HCT116 (cell line): ENCODE measurements around the gene TIPARP. TPM values are rescaled to one million over a fixed set of nuclear protein-coding genes. Genes with fewer than 3 reads are reported as not detected.

Experiments
- ATAC-seq: fragments of 200-7000 bp; cut with Tn5 transposase; 2 replicates; pipeline ENCODE4 v1.9.1; 2020; ENCODE audit warnings: mild to moderate bottlenecking, moderate library complexity
- BruUV-seq: library from RNA; stranded (reverse); fragments of 400-500 nt; replicated peaks from 2 replicates; lab custom pipeline; 2021; lab: Mats Ljungman, UMichigan
- CTCF ChIA-PET: fragments of 300-600 bp; sonication (Branson Sonifier 250); formaldehyde crosslinking; loops from one replicate; lab custom pipeline; 2021; ENCODE audit warnings: antibody characterized with exemption; lab: Charles Lee
- POLR2A ChIA-PET: fragments of 300-600, 350-600 bp; sonication (Branson Sonifier 250); formaldehyde crosslinking; loops from one replicate; lab custom pipeline; 2021; ENCODE audit warnings: antibody characterized with exemption; lab: Charles Lee
- RAD21 ChIA-PET, 2 experiments: fragments of 300-600 bp; sonication (Branson Sonifier 250); formaldehyde crosslinking; loops; one replicate each; lab custom pipeline; 2023; ENCODE audit warnings: low total read pairs in 2 of 2; ENCODE audit not compliant: uncharacterized antibody in 2 of 2, unreplicated experiment in 2 of 2, low non-redundant PET in 1 of 2; lab: Charles Lee
- DNase-seq: peaks from one replicate; pipeline ENCODE4 v3.0.0-alpha.2; 2010; ENCODE audit warnings: low read depth, low spot score
- H2AFZ ChIP-seq: fragments of 200-600 bp; shearing (Covaris generic), sonication (generic); 2 replicates; pipeline ENCODE4 v1.6.1; 2017; ENCODE audit warnings: low read depth, mixed run types, mixed read lengths, antibody characterized with exemption, low read length; ENCODE audit not compliant: poor library complexity, severe bottlenecking
- H3K27ac ChIP-seq: 2 replicates; pipeline ENCODE4 v1.5.1; 2012; ENCODE audit warnings: low read depth, low read length
- H3K27me3 ChIP-seq: fragments of 200-600 bp; sonication (generic); 2 replicates; pipeline ENCODE4 v1.6.1; 2016; ENCODE audit warnings: mixed run types, low read length, mixed read lengths; ENCODE audit not compliant: insufficient read depth
- H3K36me3 ChIP-seq, 2 experiments: fragments of 200-500 bp in 1 of 2; fragments of 200-600 bp in 1 of 2; sonication (Bioruptor generic) in 1 of 2; sonication (generic) in 1 of 2; 2 replicates each; pipeline versions ENCODE4 v1.5.1 to v1.6.1; 2014 to 2016; ENCODE audit warnings: low read length in 2 of 2, inconsistent platforms in 1 of 2, mixed read lengths in 1 of 2, mixed run types in 1 of 2; ENCODE audit not compliant: insufficient read depth in 2 of 2, control insufficient read depth in 1 of 2
- H3K4me1 ChIP-seq, 2 experiments: fragments of 200-600 bp in 1 of 2; sonication (generic) in 1 of 2; 2 replicates each; pipeline versions ENCODE4 v1.5.1 to v1.6.1; 2012 to 2017; ENCODE audit warnings: low read length in 2 of 2, inconsistent platforms in 1 of 2, mild to moderate bottlenecking in 1 of 2, mixed read lengths in 1 of 2, mixed run types in 1 of 2, moderate library complexity in 1 of 2; ENCODE audit not compliant: insufficient read depth in 2 of 2, control insufficient read depth in 1 of 2
- H3K4me2 ChIP-seq: fragments of 200-600 bp; sonication (generic); 2 replicates; pipeline ENCODE4 v1.6.1; 2017; ENCODE audit warnings: mixed run types, low read length, mixed read lengths
- H3K4me3 ChIP-seq, 2 experiments: fragments of 200-600 bp in 1 of 2; sonication (generic) in 1 of 2; replicated peaks in 1 of 2; 2 replicates each; pipeline ENCODE4 v1.5.1; 2011 to 2016; ENCODE audit warnings: low read length in 2 of 2, control low read depth in 1 of 2, low read depth in 1 of 2, mild to moderate bottlenecking in 1 of 2, mixed read lengths in 1 of 2, mixed run types in 1 of 2
- H3K79me2 ChIP-seq: fragments of 200-600 bp; sonication (generic); 2 replicates; pipeline ENCODE4 v1.6.1; 2017; ENCODE audit warnings: mild to moderate bottlenecking, mixed run types, low read length, moderate library complexity, mixed read lengths; ENCODE audit not compliant: insufficient read depth
- H3K9ac ChIP-seq: fragments of 200-600 bp; sonication (generic); 2 replicates; pipeline ENCODE4 v1.6.1; 2016; ENCODE audit warnings: low read length, mixed read lengths
- H3K9me2 ChIP-seq: fragments of 200-600 bp; sonication (generic), shearing (Covaris generic); 2 replicates; pipeline ENCODE4 v1.6.1; 2017; ENCODE audit warnings: mixed run types, mild to moderate bottlenecking, moderate library complexity; ENCODE audit not compliant: insufficient read depth
- H3K9me3 ChIP-seq, 2 experiments: fragments of 200-500 bp in 1 of 2; fragments of 200-600 bp in 1 of 2; sonication (Bioruptor generic) in 1 of 2; sonication (generic) in 1 of 2; 2 replicates each; pipeline ENCODE4 v1.6.1; 2014 to 2017; ENCODE audit warnings: low read length in 2 of 2, mixed read lengths in 2 of 2, inconsistent platforms in 1 of 2, low read depth in 1 of 2, mild to moderate bottlenecking in 1 of 2, mixed run types in 1 of 2, moderate library complexity in 1 of 2; ENCODE audit not compliant: control insufficient read depth in 1 of 2, insufficient read depth in 1 of 2
- H4K20me1 ChIP-seq: fragments of 200-600 bp; sonication (generic), shearing (Covaris generic); 2 replicates; pipeline ENCODE4 v1.6.1; 2017; ENCODE audit warnings: mixed run types, mild to moderate bottlenecking, moderate library complexity; ENCODE audit not compliant: insufficient read depth
- CEBPB ChIP-seq: IDR thresholded peaks from 2 replicates; pipeline ENCODE4 v1.6.1; 2012; ENCODE audit warnings: low read depth
- CTCF ChIP-seq, 3 experiments: fragments of 200-600 bp in 1 of 3; sonication (generic) in 1 of 3; IDR thresholded peaks in 2 of 3; conservative IDR thresholded peaks in 1 of 3; 2 replicates each; pipeline ENCODE4 v1.5.1; 2012 to 2017; ENCODE audit warnings: low read depth in 2 of 3, low read length in 2 of 3, antibody characterized with exemption in 1 of 3, borderline replicate concordance in 1 of 3, control low read depth in 1 of 3, mild to moderate bottlenecking in 1 of 3, mixed read lengths in 1 of 3, mixed run types in 1 of 3, moderate library complexity in 1 of 3; ENCODE audit not compliant: insufficient read depth in 1 of 3
- EGR1 ChIP-seq: IDR thresholded peaks from 2 replicates; pipeline ENCODE4 v1.6.1; 2012; ENCODE audit warnings: low read depth
- ELF1 ChIP-seq: IDR thresholded peaks from 2 replicates; pipeline ENCODE4 v1.6.1; 2012; ENCODE audit warnings: low read depth, borderline replicate concordance
- EZH2 ChIP-seq: fragments of 200-600 bp; sonication (generic); IDR thresholded peaks from 2 replicates; pipeline ENCODE4 v1.6.1; 2017; ENCODE audit warnings: antibody characterized with exemption, mixed run types
- EZH2phosphoT487 ChIP-seq: fragments of 200-600 bp; IDR thresholded peaks from 2 replicates; pipeline ENCODE4 v1.6.1; 2018; ENCODE audit warnings: antibody characterized with exemption, borderline replicate concordance
- FOSL1 ChIP-seq: IDR thresholded peaks from 2 replicates; pipeline ENCODE4 v1.6.1; 2012; ENCODE audit warnings: low read depth
- POLR2A ChIP-seq: IDR thresholded peaks from 2 replicates; pipeline ENCODE4 v1.7.0; 2011; ENCODE audit warnings: borderline replicate concordance; ENCODE audit not compliant: insufficient read depth, insufficient read length; ENCODE audit errors: extremely low read depth
- RAD21 ChIP-seq: IDR thresholded peaks from 2 replicates; pipeline ENCODE4 v1.6.1; 2012; ENCODE audit warnings: low read depth, mild to moderate bottlenecking
- SIN3A ChIP-seq: IDR thresholded peaks from 2 replicates; pipeline ENCODE4 v1.6.1; 2012; ENCODE audit warnings: low read depth
- SP1 ChIP-seq: IDR thresholded peaks from 2 replicates; pipeline ENCODE4 v1.6.1; 2012; ENCODE audit warnings: low read depth
- TCF7L2 ChIP-seq: IDR thresholded peaks from 2 replicates; pipeline ENCODE4 v1.7.0; 2011; ENCODE audit warnings: borderline replicate concordance, inconsistent platforms; ENCODE audit not compliant: insufficient read depth, insufficient read length; ENCODE audit errors: extremely low read depth
- ZFX ChIP-seq: fragments of 450-650 bp; IDR thresholded peaks from 2 replicates; pipeline ENCODE4 v1.6.1; 2017
- ZNF274 ChIP-seq: fragments of 200-500 bp; sonication (Bioruptor generic); IDR thresholded peaks from 2 replicates; pipeline ENCODE4 v1.6.1; 2014; ENCODE audit warnings: mild to moderate bottlenecking, low read depth, low read length, inconsistent platforms
- intact Hi-C: fragments of 100-400 bp; cut with micrococcal nuclease; formaldehyde crosslinking; loops from 2 replicates; pipeline ENCODE4 v1.10.0; 2022
- total RNA-seq: library from RNA; stranded (reverse); gene quantifications from one replicate; pipeline ENCODE4 v1.2.1, GENCODE V29; 2021; ENCODE audit not compliant: unreplicated experiment
- TF ChIP-seq, protein P1 (sequence below): IDR thresholded peaks from 2 replicates; pipeline ENCODE4 v1.6.1; 2012
- TF ChIP-seq, protein P2 (sequence below): IDR thresholded peaks from 2 replicates; pipeline ENCODE4 v1.6.1; 2011; ENCODE audit warnings: mild to moderate bottlenecking, low read length, moderate library complexity; ENCODE audit not compliant: insufficient replicate concordance; ENCODE audit errors: extremely low read depth

The TIPARP gene
- total RNA-seq, 1 experiment from 2014 or later = 51.3 TPM

DNA sequence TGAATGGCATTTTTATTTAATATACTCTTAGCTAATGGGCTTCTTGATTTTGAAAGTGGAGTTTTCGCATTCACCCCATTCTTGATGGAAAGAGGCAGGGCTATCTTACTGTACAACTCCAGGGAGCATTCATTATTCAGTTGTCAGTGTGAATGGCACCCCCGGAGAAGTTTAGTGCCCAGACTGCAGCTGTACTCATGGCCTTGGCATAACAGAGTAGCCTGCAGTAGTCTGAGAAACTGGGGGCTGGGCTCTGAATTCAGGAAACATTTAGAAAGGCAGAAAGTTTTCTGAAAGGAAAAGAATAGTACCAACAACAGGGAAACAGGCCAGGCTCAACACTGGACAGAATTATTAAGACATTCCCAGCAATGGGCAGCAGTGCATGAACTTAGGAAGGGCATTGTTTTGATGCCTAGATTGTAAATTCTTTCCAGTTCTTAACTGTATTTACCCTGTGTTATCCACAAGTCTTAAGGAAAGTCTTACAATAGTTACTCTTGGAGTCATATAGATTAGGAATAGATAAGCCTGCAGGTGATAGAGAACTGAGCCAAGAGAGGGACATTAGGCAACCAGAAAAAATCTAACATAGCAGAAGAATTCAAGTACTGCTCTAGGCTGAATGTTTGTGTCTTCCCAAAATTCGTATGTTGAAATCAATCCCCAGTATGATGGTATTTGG lies 44.4 kb downstream of the TIPARP start (continued):
- TF ChIP-seq CTCF (IDR thresholded peaks at IDR 0.05 in 2 of 3, conservative IDR thresholded peaks at IDR 0.05 in 1 of 3; ENCODE audit: borderline replicate concordance in 1 of 3, insufficient read depth in 1 of 3, low read depth in 2 of 3, low read length in 2 of 3) (no peak), ZFX (no peak), EZH2 (no peak), SIN3A (no peak), ZNF274 (no peak)

DNA sequence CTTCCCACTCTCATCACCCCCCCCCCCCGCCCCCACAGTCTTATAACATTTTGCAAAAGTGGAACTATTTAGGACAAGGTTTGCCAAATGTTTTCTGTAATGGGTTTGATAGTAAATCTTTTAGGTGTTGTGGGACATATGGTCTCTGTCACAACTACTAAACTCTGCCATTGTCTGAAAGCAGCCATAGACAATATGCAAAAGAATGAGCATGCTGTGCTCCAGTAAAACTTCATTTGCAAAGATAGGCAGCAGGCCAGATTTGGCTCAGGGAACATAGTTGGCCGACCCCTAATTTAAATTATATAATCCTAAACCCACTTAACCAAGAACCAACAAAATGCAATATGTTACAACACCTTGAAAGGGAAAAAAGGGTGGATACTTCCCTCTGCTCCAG lies 46.4 kb downstream of the TIPARP start:
- no peaks in the 10 kb centered on the region; a peak in 1 of 4 replicates for H3K36me3 ChIP-seq
- no TSS peak for BruUV-seq
- CTCF ChIA-PET = no interaction called here
- no peak overlapping the region for H3K4me2 ChIP-seq
- H2AFZ ChIP-seq = no peak overlapping the region
- DNase-seq (no peak), ATAC-seq (no peak)
- H3K27me3 ChIP-seq = no peaks in the 10 kb centered on the region
- no peak overlapping the region for H3K4me3 ChIP-seq
- no peaks in the 10 kb centered on the region for H3K79me2 ChIP-seq
- H3K9me2 ChIP-seq = no peaks in the 10 kb centered on the region
- H3K4me1 ChIP-seq = 0 out of 4 replicates have a peak, but pooled peaks cover 0 to 6% of the 10 kb centered on the region in 2 experiments
- RAD21 ChIA-PET = no interaction called here
- H4K20me1 ChIP-seq = no peaks in the 10 kb centered on the region
- H3K27ac ChIP-seq = no peak overlapping the region
- intact Hi-C loops = no loop called here
- H3K9ac ChIP-seq = no peak overlapping the region
- POLR2A ChIA-PET = no interaction called here
- H3K9me3 ChIP-seq = no peaks in the 10 kb centered on the region
- TF ChIP-seq CTCF (IDR thresholded peaks at IDR 0.05 in 2 of 3, conservative IDR thresholded peaks at IDR 0.05 in 1 of 3; ENCODE audit: borderline replicate concordance in 1 of 3, insufficient read depth in 1 of 3, low read depth in 2 of 3, low read length in 2 of 3) (no peak), EZH2phosphoT487 (no peak), CEBPB (no peak), RAD21 (no peak), FOSL1 (no peak), SP1 (no peak), EGR1 (no peak), ELF1 (no peak), POLR2A (no peak), TCF7L2 (no peak), EZH2 (no peak), SIN3A (no peak)
- TF ChIP-seq, protein P1, sequence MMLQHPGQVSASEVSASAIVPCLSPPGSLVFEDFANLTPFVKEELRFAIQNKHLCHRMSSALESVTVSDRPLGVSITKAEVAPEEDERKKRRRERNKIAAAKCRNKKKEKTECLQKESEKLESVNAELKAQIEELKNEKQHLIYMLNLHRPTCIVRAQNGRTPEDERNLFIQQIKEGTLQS = no peak
- TF ChIP-seq, protein P2, sequence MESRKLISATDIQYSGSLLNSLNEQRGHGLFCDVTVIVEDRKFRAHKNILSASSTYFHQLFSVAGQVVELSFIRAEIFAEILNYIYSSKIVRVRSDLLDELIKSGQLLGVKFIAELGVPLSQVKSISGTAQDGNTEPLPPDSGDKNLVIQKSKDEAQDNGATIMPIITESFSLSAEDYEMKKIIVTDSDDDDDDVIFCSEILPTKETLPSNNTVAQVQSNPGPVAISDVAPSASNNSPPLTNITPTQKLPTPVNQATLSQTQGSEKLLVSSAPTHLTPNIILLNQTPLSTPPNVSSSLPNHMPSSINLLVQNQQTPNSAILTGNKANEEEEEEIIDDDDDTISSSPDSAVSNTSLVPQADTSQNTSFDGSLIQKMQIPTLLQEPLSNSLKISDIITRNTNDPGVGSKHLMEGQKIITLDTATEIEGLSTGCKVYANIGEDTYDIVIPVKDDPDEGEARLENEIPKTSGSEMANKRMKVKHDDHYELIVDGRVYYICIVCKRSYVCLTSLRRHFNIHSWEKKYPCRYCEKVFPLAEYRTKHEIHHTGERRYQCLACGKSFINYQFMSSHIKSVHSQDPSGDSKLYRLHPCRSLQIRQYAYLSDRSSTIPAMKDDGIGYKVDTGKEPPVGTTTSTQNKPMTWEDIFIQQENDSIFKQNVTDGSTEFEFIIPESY = no peak
